K562 (cell line): ENCODE data around the gene TPGS1. TPM values are rescaled to one million over a fixed set of nuclear protein-coding genes. Genes with fewer than 3 reads are reported as not detected.

Source experiments
- ARNT ChIP-seq, 2 experiments: fragments of 450-650 bp; IDR thresholded peaks; 2 replicates each; pipeline ENCODE4 v1.6.1; 2016; ENCODE audit warnings: mild to moderate bottlenecking in 1 of 2
- CC2D1A ChIP-seq: fragments of 450-650 bp; IDR thresholded peaks from 2 replicates; pipeline ENCODE4 v1.6.1; 2017; ENCODE audit warnings: mild to moderate bottlenecking
- ELF2 ChIP-seq: fragments of 250-450 bp; sonication (Bioruptor Pico); IDR thresholded peaks from 2 replicates; pipeline ENCODE4 v1.5.0; 2021; ENCODE audit warnings: mild to moderate bottlenecking
- ESRRB ChIP-seq: fragments of 250-450 bp; sonication (Bioruptor Pico); IDR thresholded peaks from 2 replicates; pipeline ENCODE4 v1.5.0; 2020; ENCODE audit warnings: mild to moderate bottlenecking, moderate library complexity, borderline replicate concordance
- MGA ChIP-seq: fragments of 450-650 bp; IDR thresholded peaks from 2 replicates; pipeline ENCODE4 v1.6.1; 2016; ENCODE audit warnings: mild to moderate bottlenecking, moderate library complexity
- NCOA1 ChIP-seq: fragments of 450-650 bp; IDR thresholded peaks from 2 replicates; pipeline ENCODE4 v1.6.1; 2016; ENCODE audit warnings: low read depth
- NCOR1 ChIP-seq: fragments of 450-650 bp; IDR thresholded peaks from 2 replicates; pipeline ENCODE4 v1.6.1; 2016; ENCODE audit warnings: mild to moderate bottlenecking, moderate library complexity
- NR2C2 ChIP-seq, 2 experiments: fragments of 200-800 bp in 1 of 2; sonication (Bioruptor generic) in 1 of 2; sonication (generic) in 1 of 2; formaldehyde crosslinking in 1 of 2; IDR thresholded peaks; 2 replicates each; pipeline versions ENCODE4 v1.6.1 to v1.8.0; 2016 to 2022; ENCODE audit warnings: mild to moderate bottlenecking in 1 of 2, missing compliant biosample characterization in 1 of 2, missing genetic modification characterization in 1 of 2, missing genetic modification reagents in 1 of 2
- RAD51 ChIP-seq: fragments of 450-650 bp; IDR thresholded peaks from 2 replicates; pipeline ENCODE4 v1.7.1; 2016; ENCODE audit warnings: low read depth, mild to moderate bottlenecking, borderline replicate concordance
- SIRT6 ChIP-seq: IDR thresholded peaks from one replicate; pipeline ENCODE4 v1.6.1; 2012; ENCODE audit warnings: low read depth, mild to moderate bottlenecking, control low read depth, inconsistent platforms, low read length, moderate library complexity
- ZNF780A ChIP-seq: fragments of 250-450 bp; sonication (Bioruptor Pico); IDR thresholded peaks from 2 replicates; pipeline ENCODE4 v1.5.0; 2021; ENCODE audit warnings: mild to moderate bottlenecking
- polyA plus RNA-seq, 8 experiments: library from polyadenylated mRNA; depleted of rRNA in 4 of 8; stranded (reverse) in 5 of 8; unstranded in 3 of 8; fragments of >200 nt; fragmentation: Nextera tagmentation in 2 of 8; fragmentation: Illumina TruSeq in 1 of 8; extraction: Ambion mirVana in 2 of 8; extraction: Trizol in 1 of 8; gene quantifications; 2 replicates each; pipeline versions ENCODE4 v1.2.1 to v1.2.3, GENCODE V29; 2011 to 2014; ENCODE audit warnings: inconsistent platforms in 1 of 8, missing spikeins in 1 of 8
- total RNA-seq, 7 experiments: library from RNA; depleted of rRNA in 6 of 7; stranded (reverse); fragments of >200 nt in 6 of 7; fragmentation: Illumina TruSeq in 2 of 7; extraction: Trizol in 2 of 7; gene quantifications; 2 replicates each; pipeline versions ENCODE4 v1.2.1 to v1.2.3, GENCODE V29; 2011 to 2021; ENCODE audit warnings: low replicate concordance in 1 of 7
- TF ChIP-seq, protein P1 (sequence below): fragments of 250-450 bp; sonication (Bioruptor Pico); IDR thresholded peaks from 2 replicates; pipeline ENCODE4 v1.9.0; 2021; ENCODE audit warnings: mild to moderate bottlenecking, inconsistent platforms
- TF ChIP-seq, protein P2 (sequence below): fragments of 450-650 bp; formaldehyde crosslinking; IDR thresholded peaks from 2 replicates; pipeline ENCODE4 v1.4.0; 2022; ENCODE audit warnings: missing genetic modification characterization

Gene TPGS1
- total and polyA plus RNA-seq, 9 of the 15 experiments (the other 6 are each of a cell fraction or from before 2014, with no cell fraction given), result 0.30 to 31.6 (median 1.2) TPM; not detected in 2

- TF ChIP-seq, protein P1, sequence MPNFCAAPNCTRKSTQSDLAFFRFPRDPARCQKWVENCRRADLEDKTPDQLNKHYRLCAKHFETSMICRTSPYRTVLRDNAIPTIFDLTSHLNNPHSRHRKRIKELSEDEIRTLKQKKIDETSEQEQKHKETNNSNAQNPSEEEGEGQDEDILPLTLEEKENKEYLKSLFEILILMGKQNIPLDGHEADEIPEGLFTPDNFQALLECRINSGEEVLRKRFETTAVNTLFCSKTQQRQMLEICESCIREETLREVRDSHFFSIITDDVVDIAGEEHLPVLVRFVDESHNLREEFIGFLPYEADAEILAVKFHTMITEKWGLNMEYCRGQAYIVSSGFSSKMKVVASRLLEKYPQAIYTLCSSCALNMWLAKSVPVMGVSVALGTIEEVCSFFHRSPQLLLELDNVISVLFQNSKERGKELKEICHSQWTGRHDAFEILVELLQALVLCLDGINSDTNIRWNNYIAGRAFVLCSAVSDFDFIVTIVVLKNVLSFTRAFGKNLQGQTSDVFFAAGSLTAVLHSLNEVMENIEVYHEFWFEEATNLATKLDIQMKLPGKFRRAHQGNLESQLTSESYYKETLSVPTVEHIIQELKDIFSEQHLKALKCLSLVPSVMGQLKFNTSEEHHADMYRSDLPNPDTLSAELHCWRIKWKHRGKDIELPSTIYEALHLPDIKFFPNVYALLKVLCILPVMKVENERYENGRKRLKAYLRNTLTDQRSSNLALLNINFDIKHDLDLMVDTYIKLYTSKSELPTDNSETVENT (CRISPR knock-in tag), result no peak
- TF ChIP-seq ESRRB (no peak), MGA (peak; percentile 94), ARNT (IDR thresholded peaks at IDR 0.05) (no peak), NCOR1 (no peak), NCOA1 (no peak), ELF2 (CRISPR knock-in tag) (no peak), CC2D1A (no peak), SIRT6 (no peak), ZNF780A (CRISPR knock-in tag) (no peak), RAD51 (no peak), NR2C2 (CRISPR knock-in tag; IDR thresholded peaks at IDR 0.05) (no peak), NR2C2 (tag; IDR thresholded peaks at IDR 0.05) (peak; percentile 32; the same call in 1 of the 2 replicates)
- TF ChIP-seq, protein P2, sequence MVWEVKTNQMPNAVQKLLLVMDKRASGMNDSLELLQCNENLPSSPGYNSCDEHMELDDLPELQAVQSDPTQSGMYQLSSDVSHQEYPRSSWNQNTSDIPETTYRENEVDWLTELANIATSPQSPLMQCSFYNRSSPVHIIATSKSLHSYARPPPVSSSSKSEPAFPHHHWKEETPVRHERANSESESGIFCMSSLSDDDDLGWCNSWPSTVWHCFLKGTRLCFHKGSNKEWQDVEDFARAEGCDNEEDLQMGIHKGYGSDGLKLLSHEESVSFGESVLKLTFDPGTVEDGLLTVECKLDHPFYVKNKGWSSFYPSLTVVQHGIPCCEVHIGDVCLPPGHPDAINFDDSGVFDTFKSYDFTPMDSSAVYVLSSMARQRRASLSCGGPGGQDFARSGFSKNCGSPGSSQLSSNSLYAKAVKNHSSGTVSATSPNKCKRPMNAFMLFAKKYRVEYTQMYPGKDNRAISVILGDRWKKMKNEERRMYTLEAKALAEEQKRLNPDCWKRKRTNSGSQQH (CRISPR knock-in tag), result no peak
Measured at GRCh38 chr19:491146-491741, 16.1 kb upstream of the TPGS1 start (continued).
